HG02798 (cell line): ENCODE measurements around the gene KCNQ1.

ENCODE experiments used
- ATAC-seq: cut with Tn5 transposase; IDR thresholded peaks from one replicate; pipeline ENCODE4 v1.9.1; 2021; ENCODE audit warnings: mild to moderate bottlenecking; ENCODE audit not compliant: unreplicated experiment, poor library complexity

The KCNQ1 gene

GRCh38 chr11:2687223-2687530 is 242.4 kb downstream of the KCNQ1 start:
- no peak for ATAC-seq

GRCh38 chr11:2687782-2688191 is 243.0 kb downstream of the KCNQ1 start:
- no peak for ATAC-seq

GRCh38 chr11:2688381-2689231 is 243.8 kb downstream of the KCNQ1 start:
- ATAC-seq: no peak

GRCh38 chr11:2689651-2690575 is 245.1 kb downstream of the KCNQ1 start:
- ATAC-seq: no peak

GRCh38 chr11:2690596-2691354 is 246.0 kb downstream of the KCNQ1 start:
- ATAC-seq: no peak

- ATAC-seq: no peak
Measured at GRCh38 chr11:2691355-2691761, 246.6 kb downstream of the KCNQ1 start.

GRCh38 chr11:2691991-2692875 is 247.4 kb downstream of the KCNQ1 start:
- no peak for ATAC-seq

GRCh38 chr11:2693271-2694261 is 248.8 kb downstream of the KCNQ1 start:
- ATAC-seq: no peak

GRCh38 chr11:2694495-2694894 is 249.7 kb downstream of the KCNQ1 start:
- no peak for ATAC-seq

- no peak for ATAC-seq
Measured at GRCh38 chr11:2694995-2695939, 250.5 kb downstream of the KCNQ1 start.

- ATAC-seq: no peak
Measured at GRCh38 chr11:2696455-2696854, 251.6 kb downstream of the KCNQ1 start.

GRCh38 chr11:2697866-2698265 is 253.1 kb downstream of the KCNQ1 start:
- no peak for ATAC-seq

- ATAC-seq: no peak
Measured at GRCh38 chr11:2698386-2699184, 253.8 kb downstream of the KCNQ1 start.

- ATAC-seq: peak; percentile 4
Measured at GRCh38 chr11:2699185-2699530, 254.3 kb downstream of the KCNQ1 start.

- ATAC-seq: peak; percentile 87
Measured at GRCh38 chr11:2699531-2700414, 255.0 kb downstream of the KCNQ1 start, which contains the start of gene KCNQ1OT1. KCNQ1OT1 (minus strand) TSS chr11:2699994.
